Right atrium auricular region (tissue), 2 donors: ENCODE measurements around the gene VIL1. TPM values are rescaled to one million over a fixed set of nuclear protein-coding genes. Genes with fewer than 3 reads are reported as not detected.
A peak's percentile ranks its signal among the peaks of the same experiment; 100 is the strongest.

Experiments
- DNase-seq: peaks from one replicate; pipeline ENCODE4 v3.0.0-alpha.2; 2019; ENCODE audit warnings: low spot score
- H3K27ac ChIP-seq, 2 donors: fragments of 200-600 bp; sonication (generic); 1 replicate in 1 of 2; 2 replicates in 1 of 2; pipeline ENCODE4 v1.5.1; 2016 to 2019
- H3K27me3 ChIP-seq, 2 donors: fragments of 200-600 bp; sonication (generic); one replicate each; pipeline versions ENCODE4 v1.5.1 to v1.6.0; 2017 to 2019
- H3K36me3 ChIP-seq: fragments of 200-600 bp; sonication (generic); one replicate; pipeline ENCODE4 v1.5.1; 2016
- H3K4me1 ChIP-seq, 2 donors: fragments of 200-600 bp; sonication (generic); one replicate each; pipeline versions ENCODE4 v1.5.1 to v1.6.0; 2017 to 2019
- H3K4me3 ChIP-seq, 2 donors: fragments of 200-600 bp; sonication (generic); 1 replicate in 1 of 2; 2 replicates in 1 of 2; pipeline ENCODE4 v1.5.1; 2017 to 2019; ENCODE audit warnings: mild to moderate bottlenecking in 1 of 2, moderate library complexity in 1 of 2
- H3K9me3 ChIP-seq, 2 donors: fragments of 200-600 bp; sonication (generic); one replicate each; pipeline ENCODE4 v1.5.1; 2019
- CTCF ChIP-seq, 2 donors: fragments of 200-600 bp; sonication (generic); IDR thresholded peaks; one replicate each; pipeline ENCODE4 v1.5.1; 2019; ENCODE audit warnings: antibody characterized with exemption in 2 of 2
- total RNA-seq, 2 donors: library from RNA; depleted of rRNA; stranded (reverse); fragments of >200 nt; gene quantifications; one replicate each; pipeline ENCODE4 v1.1.0, GENCODE V29; 2016

Gene VIL1
- total RNA-seq, 2 donors from 2014 or later = not detected

GRCh38 chr2:218386505-218387368 is 32.2 kb upstream of the VIL1 start:
- DNase-seq = no peak
- TF ChIP-seq CTCF (IDR thresholded peaks at IDR 0.05) = no peak
- H3K27me3 ChIP-seq = no peaks in the 10 kb centered on the region
- no peaks in the 10 kb centered on the region for H3K36me3 ChIP-seq
- peak overlapping the region in 1 of 2 donors; percentile 50 for H3K4me3 ChIP-seq
- peak overlapping the region in 1 of 2 donors; percentile 44 for H3K27ac ChIP-seq
- H3K9me3 ChIP-seq = no peaks in the 10 kb centered on the region
- H3K4me1 ChIP-seq = peaks cover 0 to 10% of the 10 kb centered on the region in 2 donors

- Histone ChIP-seq H3K27me3 (no peaks in the 10 kb centered on the region), H3K4me1 (peaks cover 0 to 10% of the 10 kb centered on the region in 2 donors), H3K4me3 (peak overlapping the region; percentile 37 to 50), H3K27ac (peak overlapping the region; percentile 19 to 44), H3K36me3 (no peaks in the 10 kb centered on the region), H3K9me3 (no peaks in the 10 kb centered on the region)
- no peak for DNase-seq
- no peak for TF ChIP-seq CTCF (IDR thresholded peaks at IDR 0.05)
Measured at GRCh38 chr2:218387369-218388194, 31.3 kb upstream of the VIL1 start.

GRCh38 chr2:218389333-218390150 is 29.4 kb upstream of the VIL1 start:
- DNase-seq = no peak
- no peak overlapping the region for H3K4me3 ChIP-seq
- H3K36me3 ChIP-seq = no peaks in the 10 kb centered on the region
- H3K4me1 ChIP-seq = peaks cover 0 to 10% of the 10 kb centered on the region in 2 donors
- no peaks in the 10 kb centered on the region for H3K9me3 ChIP-seq
- no peaks in the 10 kb centered on the region for H3K27me3 ChIP-seq
- TF ChIP-seq CTCF (IDR thresholded peaks at IDR 0.05) = no peak
- no peak overlapping the region for H3K27ac ChIP-seq

- no peaks in the 10 kb centered on the region for H3K27me3 ChIP-seq
- H3K4me1 ChIP-seq = peaks cover 0 to 16% of the 10 kb centered on the region in 2 donors
- H3K9me3 ChIP-seq = no peaks in the 10 kb centered on the region
- no peak overlapping the region for H3K4me3 ChIP-seq
- no peak for TF ChIP-seq CTCF (IDR thresholded peaks at IDR 0.05)
- H3K27ac ChIP-seq = no peak overlapping the region
- no peaks in the 10 kb centered on the region for H3K36me3 ChIP-seq
- DNase-seq = no peak
Measured at GRCh38 chr2:218391202-218391601, 27.7 kb upstream of the VIL1 start.

GRCh38 chr2:218392459-218392858 is 26.5 kb upstream of the VIL1 start:
- Histone ChIP-seq H3K4me1 (peaks cover 0 to 21% of the 10 kb centered on the region in 2 donors), H3K9me3 (no peaks in the 10 kb centered on the region), H3K27ac (no peak overlapping the region), H3K27me3 (no peaks in the 10 kb centered on the region), H3K4me3 (no peak overlapping the region), H3K36me3 (no peaks in the 10 kb centered on the region)
- TF ChIP-seq CTCF (IDR thresholded peaks at IDR 0.05) = no peak
- DNase-seq = no peak
